G401 (cell line): Measurements from ENCODE around the gene LARP1. TPM values are rescaled to one million over a fixed set of nuclear protein-coding genes. Genes with fewer than 3 reads are reported as not detected.
"Not testable (repeated sequence)": the region's sequence is repeated elsewhere in the genome, so short reads cannot be mapped to it uniquely, and the experiment has no call there.

ENCODE experiments used
- DNase-seq: peaks from one replicate; pipeline ENCODE4 v3.0.0-alpha.2; 2015; ENCODE audit warnings: low spot score
- in situ Hi-C: cut with HindIII; loops from 2 replicates; pipeline ENCODE4 v1.10.0; 2016; ENCODE audit warnings: low sequenced_read_pairs, mixed read lengths
- total RNA-seq: library from RNA; depleted of rRNA; stranded (reverse); fragments of >200 nt; shearing (Covaris generic); gene quantifications from 2 replicates; pipeline ENCODE4 v1.2.3, GENCODE V29; 2014

Gene LARP1
- total RNA-seq, 1 experiment from 2014 or later = 25.3 TPM

DNA sequence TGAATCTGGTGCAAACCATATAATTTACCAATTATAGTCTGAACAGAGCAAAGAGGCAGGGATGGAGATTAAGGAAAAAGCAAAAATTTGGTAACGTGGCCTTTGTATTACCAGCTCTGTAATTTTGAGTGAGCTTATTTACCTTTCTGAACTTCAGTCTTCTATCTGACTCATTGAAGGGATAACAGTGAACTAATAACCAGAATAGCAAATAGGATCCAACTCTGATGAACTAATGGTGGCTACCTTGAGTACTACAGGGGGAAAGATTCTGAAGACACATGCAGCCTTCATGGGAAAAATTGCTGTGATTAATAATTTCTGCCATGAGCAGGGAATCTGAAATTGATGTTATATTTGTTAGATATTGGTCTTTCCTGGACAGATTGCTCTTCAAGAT is 23.0 kb upstream of the LARP1 start:
- in situ Hi-C loops = no loop called here

GRCh38 chr5:154734370-154735248 is 20.6 kb upstream of the LARP1 start:
- in situ Hi-C loops = no loop called here
- DNase-seq = no peak

More for the DNA sequence above, 23.0 kb upstream of the LARP1 start:
- DNase-seq = no peak

GRCh38 chr5:154735362-154735761 is 19.8 kb upstream of the LARP1 start:
- DNase-seq = not testable (repeated sequence)

GRCh38 chr5:154736372-154736771 is 18.8 kb upstream of the LARP1 start:
- in situ Hi-C loops, DNase-seq: not testable (repeated sequence)

More at GRCh38 chr5:154735362-154735761, 19.8 kb upstream of the LARP1 start:
- in situ Hi-C loops = not testable (repeated sequence)

DNA sequence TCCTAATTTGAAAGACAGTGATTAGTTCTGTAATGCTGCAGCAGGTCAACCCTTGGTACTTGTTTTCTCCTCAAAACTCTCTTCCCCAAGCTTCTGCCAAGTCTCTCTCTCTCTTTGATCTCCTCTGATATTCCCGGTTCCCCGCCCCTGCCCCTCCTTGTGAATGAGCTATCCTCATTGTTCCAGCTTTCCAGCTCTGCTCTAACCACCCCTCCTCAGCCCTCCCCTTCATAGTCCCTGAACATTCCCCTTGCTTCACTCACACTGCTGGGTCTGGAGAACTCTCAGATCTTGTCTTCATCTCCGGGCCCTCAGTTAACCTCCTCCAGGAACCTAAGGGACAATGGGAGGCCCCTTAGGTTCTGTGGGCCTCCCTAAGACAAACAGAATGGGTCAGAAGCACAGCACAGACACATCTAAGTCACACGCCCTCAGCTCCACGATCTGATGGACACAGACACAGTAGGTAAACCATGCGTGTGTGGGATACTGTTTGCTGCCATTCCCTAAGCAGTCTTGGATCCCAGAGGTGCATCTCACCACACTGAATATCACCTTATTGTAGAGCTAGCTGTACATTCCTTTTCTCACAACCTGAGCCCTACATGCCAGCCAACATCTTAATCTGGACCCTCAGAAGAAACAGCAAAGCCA is 17.4 kb upstream of the LARP1 start:
- in situ Hi-C loops = no loop called here
- no peak for DNase-seq

DNA sequence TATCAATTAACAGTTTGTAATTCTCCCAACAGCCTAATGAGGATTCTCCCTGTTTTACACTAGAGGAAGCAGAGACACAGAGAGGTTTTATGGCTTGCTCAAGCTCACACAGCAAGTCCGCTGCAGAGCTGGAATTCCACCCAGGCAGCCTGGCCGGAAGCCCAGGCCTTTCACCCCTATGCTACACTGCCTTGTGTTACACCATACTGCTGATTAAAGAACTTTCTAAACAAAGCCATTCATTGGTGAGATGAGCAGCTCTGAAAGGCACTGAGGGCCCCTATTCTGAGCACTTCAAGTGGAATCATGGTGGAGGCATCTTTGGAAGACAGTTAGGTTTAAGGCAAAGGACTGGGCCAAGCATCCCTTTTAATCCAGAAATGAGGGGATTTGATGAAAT is 14.7 kb upstream of the LARP1 start:
- in situ Hi-C loops = no loop called here
- DNase-seq = no peak

DNA sequence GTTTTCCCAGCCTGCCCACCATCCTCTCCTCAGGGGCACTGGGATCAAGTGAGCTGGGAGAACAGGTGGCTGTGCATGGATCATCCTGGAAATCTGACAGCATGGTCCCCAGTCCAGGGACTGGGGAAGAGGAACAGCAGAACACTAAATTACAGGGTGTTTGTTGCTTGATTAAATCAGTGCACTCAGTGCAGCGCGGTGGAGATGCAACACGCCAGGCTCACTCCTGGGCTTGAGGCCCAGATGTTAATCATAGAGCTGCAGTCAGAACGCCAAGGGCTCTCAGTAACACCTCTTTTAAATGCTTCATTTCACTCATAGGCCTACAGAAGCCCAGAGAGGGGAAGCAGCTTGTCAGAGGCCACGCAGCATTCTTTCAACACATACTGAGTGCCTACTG is 14.2 kb upstream of the LARP1 start:
- in situ Hi-C loops = no loop called here
- no peak for DNase-seq

DNA sequence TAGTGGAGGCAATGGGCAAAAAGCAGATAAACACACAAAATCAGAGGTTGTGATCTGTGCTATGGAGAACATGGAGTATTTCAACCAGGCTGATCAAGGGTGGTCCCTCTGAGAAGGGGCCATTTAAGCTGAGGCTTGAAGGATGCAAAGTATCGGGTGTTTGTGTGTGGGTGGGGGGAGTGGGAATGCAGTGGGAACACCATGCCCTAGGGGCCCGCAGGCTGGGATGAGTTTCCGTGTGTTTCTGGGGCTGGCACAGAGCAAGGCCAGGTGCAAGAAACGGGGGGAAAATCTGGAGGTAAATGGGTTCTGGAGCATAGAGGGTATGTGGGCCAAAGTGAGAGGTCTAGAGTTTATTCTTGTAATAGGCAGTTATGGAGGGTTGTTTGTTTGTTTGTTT is 13.8 kb upstream of the LARP1 start:
- no peak for DNase-seq
- in situ Hi-C loops = no loop called here

DNA sequence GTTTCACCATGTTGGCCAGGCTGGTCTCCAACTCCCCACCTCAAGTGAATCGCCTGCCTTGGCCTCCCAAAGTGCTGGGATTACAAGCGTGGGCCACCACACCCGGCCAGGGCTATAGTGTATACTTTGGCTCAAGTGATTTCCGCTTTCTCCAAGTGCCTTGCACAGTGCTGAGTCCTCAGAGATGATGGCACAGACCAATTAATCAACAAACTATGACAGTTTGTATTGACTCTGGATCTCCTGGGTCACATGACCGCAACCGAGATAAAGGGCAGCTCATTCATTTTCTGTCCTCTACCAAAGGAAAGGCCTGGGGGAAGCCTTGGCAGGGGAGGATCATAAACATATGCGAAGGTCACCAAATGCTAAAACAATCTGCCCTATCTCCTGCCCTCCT is 11.4 kb upstream of the LARP1 start:
- in situ Hi-C loops = no loop called here
- no peak for DNase-seq

- no peak for DNase-seq
- in situ Hi-C loops = no loop called here
Observed at GRCh38 chr5:154745349-154745748, 9.8 kb upstream of the LARP1 start.

GRCh38 chr5:154749491-154749890 is 5.7 kb upstream of the LARP1 start:
- DNase-seq = no peak
- in situ Hi-C loops = no loop called here

- in situ Hi-C loops, DNase-seq: not testable (repeated sequence)
Observed at GRCh38 chr5:154750641-154751040, 4.5 kb upstream of the LARP1 start.

DNA sequence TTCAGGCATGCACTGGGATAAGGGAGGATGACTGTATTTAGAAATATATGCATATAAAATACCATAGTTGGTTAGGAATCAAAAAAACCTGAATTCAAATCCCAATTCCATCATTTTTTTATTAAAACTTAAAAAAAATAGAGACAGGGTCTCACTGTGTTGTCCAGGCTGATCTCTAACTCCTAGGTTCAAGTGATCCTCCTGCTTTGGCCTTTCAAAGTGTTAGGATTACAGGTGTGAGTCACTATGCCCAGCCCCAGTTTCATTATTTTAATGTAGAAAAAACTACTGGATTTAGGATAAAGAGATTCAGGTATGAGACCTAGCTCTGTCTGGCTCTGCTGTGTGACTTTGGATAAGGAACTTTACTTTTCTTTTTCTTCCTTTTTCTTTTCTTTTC is 3.3 kb upstream of the LARP1 start:
- in situ Hi-C loops = no loop called here
- no peak for DNase-seq

GRCh38 chr5:154753792-154754191 is 1.4 kb upstream of the LARP1 start:
- in situ Hi-C loops = no loop called here
- peak; percentile 70 for DNase-seq

GRCh38 chr5:154754460-154755360 is 467 bp upstream of the LARP1 start:
- in situ Hi-C loops = no loop called here
- peak; percentile 99 for DNase-seq

DNA sequence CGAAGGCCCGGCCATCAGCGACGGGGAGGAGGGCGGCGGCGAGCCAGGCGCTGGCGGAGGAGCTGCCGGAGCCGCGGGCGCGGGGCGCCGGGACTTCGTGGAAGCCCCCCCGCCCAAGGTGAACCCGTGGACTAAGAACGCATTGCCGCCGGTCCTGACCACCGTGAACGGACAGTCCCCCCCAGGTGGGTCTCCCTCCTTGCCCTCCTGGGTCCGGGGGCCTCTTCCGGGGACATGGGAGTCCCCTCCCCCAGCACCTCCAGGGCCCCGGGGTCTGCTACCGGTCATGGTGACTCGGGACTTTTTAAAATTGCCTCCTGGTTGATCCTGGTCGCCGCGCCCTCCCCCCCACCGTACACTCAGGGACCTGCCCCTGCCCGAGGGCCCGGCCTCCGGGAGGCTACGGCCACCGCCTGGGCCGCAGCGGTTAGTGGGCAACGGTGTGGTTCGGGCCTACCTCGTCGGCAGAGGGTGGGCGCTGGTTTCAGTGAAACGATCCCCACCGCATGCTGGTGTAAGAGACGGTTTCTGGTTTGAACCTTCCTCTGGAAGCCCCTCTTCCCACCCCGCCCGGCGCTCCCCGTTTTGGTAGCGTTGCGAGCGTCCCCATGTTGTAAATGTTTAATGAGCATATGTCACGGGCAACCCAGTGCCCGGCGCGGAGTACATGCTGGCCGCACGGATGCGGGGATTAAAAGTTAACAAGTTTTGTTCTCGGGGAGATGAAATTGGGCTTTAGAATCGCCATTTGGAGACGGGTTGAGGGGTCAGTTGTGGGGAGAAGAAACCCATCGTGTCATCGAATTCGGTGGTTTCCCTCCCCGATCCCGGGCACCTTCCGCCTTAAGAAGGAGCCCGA is 1.1 kb downstream of the LARP1 start:
- peak; percentile 36 for DNase-seq

GRCh38 chr5:154756868-154757813 is 2.0 kb downstream of the LARP1 start:
- peak; percentile 69 for DNase-seq
- in situ Hi-C loops = no loop called here

More for the DNA sequence above, 1.1 kb downstream of the LARP1 start:
- in situ Hi-C loops = no loop called here
